Measurements from ENCODE around the gene PDE4D.

The PDE4D gene

DNA sequence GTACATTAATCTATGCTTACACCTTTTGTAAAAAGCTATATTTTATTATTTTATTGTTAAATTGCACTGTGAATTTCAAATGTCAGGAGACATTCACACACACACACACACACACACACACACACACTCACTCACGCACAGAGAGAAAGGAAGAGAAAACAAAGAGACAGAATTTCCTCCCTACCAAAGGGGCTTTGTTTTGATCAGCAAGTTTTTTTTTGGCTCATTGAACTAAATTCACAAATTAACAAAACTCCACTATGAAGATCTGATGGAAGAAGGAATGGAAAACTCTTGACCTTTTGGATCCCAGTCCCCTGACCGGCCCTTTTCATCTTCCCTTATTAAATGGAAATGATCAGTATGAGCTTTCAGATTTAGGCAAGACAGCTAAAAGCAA is 161.2 kb downstream of the PDE4D start:
- no peak for DNase-seq

DNA sequence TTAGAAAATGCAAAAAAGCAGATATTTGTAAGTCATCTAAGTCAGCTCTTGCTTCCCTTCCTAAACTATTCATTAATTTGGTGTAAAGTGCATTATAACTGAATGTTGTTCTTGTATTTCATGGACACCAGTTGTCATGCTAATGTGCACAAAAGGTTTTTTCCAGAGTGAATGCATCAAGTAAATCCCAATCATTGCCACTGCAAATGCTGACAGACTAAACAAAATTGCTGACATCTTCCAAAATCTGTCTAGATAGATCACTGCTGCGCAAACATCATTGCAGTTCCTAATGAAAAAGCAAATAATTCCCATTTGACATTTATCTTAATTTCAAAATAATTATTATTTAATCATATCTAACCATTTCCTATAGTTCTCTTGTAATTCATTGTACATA is 161.7 kb downstream of the PDE4D start:
- DNase-seq = no peak

DNA sequence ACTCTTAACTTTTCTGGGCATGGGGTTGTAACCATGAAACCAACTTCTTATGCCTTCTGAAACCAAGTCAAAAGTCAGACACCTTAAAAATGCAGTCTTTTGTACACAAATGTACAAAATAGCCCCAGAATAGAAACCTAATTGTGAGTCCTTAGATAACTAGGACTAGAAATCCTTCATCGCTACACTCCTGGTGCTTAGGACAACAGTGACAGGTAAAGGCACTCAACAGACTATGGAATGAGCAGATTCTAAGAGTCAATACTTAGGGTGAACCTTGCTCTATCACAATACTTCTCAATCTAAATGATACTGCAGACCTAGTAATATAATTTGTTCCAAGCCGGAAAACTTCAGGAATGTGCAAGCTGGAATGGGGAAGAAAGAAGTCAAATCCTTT is 163.7 kb downstream of the PDE4D start:
- no peak for DNase-seq

DNA sequence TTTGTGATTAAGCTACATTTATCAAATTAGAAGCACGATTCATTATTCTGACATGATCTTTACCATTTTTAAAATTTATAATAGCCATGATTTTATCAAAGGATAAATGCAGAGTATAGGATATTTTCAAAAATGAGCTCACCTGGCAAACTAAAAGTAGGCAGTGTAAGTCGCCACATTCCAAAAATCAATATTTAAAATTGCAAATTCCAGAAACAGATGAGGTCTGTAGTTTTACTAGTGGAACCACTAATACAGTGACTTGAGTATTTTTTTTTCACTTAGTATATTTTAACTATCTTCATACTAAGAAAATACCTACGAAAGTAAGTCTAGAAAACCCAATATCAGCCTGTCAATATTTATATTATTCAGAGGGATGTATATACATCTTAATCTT is 164.2 kb downstream of the PDE4D start:
- no peak for DNase-seq

DNA sequence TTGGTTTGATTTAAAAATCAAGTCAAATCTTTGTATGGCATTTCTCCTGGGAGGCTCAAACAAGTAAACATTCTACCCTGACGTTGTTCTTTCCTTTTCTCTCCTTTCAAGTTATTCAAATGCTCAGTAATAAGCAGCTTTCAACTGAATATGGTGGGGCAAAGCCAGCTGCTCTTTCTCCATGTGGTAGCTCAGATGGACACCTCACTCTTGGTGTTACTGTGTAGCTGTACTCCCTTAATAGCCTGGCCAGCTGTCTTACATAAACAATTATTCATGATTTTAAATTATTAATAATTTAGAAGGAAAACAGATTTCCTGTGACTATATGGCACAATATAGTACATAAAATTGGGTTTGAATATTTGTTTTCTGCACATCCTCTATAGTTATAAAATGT is 165.2 kb downstream of the PDE4D start:
- no peak for DNase-seq

DNA sequence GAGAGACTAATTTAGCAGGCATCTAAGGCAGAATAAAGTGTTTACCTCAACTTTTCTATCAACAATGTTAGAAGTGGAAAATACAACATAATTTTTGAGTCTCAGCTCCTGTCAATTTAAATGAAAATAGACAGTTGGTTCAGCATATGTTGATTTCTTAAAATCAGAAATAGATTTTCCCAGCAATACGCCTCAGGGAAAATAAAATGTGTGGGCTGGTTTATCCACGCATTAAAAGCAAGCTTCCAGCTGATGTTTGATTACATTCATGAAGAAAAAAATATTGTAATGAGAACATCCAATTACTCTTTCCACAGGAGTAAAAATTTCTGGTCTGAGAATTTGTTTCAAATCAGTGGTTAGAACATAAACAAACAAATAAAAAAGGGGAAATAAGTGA is 166.3 kb downstream of the PDE4D start:
- DNase-seq = no peak

DNA sequence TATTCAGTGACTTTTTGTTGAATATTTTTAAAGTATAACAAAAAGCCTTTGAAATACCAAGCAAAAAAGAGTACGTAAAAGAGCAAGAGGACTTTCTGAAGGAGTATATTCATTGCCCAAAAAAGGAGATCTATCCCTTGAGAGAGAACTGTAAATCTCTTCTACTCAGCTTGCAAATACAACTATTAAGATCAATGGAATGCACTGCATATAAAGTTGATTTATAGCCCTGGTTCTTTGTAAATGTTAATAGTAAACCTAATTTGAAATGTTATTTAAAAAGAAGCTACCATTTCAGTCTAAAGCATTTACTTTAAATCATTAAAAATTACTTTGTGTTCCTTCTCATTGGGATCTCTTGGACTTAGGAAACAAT is 168.1 kb downstream of the PDE4D start:
- DNase-seq = no peak

DNA sequence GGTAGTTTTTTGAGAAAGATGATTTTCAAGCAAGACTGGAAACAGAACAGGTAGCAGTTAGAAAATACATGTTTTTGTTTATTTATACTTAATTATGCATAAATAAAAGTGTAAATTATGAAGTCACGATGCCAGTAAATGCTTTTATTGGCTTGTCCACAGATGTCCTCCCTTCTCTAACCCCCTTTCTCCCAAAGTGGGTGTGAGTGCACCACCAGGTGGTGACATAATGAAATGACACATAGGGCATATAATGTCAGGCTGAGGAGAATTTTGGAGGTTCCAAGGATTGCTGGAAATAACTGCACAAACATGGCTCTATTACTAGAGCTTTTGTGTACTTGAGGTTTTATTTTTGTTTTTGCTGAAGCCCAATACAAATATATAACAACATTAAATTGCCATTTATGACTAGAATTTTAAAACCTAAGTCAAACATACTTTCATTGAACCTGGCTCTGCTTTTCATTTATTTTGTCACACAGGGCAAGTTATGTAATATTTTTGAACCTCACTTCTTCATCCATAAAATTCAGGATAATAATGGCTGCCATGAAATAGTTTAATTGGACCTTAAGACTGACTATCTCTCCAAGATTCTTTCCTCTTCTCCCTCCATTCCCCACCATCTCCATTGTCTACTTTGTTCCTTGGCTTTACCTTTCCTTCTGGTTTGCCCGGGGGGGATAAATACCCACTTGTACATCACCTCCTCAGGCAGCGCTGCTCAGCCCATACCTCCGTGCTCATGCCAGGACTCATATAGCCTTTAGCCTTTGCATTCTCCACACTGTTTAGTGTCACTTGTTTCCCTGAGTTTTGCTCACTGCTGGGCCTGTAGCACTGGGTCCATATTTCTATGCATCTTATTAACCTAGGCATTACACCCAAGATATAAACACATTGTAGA is 168.8 kb downstream of the PDE4D start:
- peak; percentile 21 for DNase-seq

DNA sequence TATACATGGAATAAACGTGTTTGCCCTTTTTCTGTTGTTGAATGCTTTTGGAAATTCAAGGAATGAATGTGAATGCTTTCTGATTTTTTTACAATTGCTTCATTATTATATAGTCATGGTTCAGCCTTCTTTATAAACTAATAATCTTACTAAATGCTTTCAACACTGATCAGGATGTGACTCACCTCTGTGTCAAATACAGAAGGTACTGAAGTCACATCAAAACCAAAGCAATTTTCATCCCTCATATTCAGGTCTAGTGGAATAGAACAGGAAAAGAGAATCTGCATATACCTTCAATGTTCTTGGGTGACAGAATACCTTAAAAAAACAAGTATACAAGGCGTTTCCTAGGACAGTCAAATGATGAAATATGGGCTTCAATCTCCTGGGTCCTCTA is 170.7 kb downstream of the PDE4D start:
- no peak for DNase-seq

DNA sequence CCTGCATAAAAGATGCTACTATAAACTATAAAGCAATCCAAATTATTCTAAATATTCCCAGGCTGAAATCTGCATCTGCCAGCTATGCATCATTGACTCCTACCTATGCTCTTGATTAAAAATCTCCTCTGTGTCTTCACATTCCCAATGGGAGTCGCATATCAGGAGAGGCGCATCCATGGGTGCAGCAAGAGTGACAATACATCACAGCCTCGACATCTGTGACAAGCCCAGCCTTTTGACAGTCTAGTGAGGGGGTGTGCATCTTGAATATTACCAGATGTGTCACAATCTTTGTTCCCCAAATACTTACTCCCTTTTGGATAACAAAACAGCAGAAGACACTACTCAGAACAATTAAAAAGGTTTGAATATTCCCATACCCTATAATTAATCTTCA is 171.8 kb downstream of the PDE4D start:
- no peak for DNase-seq

DNA sequence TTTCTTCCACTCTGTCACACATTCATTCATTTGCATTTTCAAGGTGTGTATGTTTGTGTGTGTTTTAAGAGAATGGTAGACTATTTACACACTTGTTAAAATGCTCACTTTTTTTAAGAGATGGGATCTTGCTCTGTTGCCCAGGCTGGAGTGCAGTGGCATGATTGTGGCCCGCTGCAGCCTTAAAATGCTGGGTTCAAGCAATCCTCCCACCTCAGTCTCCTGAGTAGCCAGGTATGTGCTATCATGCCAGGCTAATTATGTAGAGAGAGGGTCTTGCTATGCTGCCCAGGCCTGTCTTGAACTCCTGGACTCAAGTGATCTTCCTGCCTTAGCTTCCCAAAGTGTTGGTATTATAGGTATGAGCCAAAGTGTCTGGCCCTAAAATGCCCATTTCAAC is 173.5 kb downstream of the PDE4D start:
- DNase-seq = no peak

DNA sequence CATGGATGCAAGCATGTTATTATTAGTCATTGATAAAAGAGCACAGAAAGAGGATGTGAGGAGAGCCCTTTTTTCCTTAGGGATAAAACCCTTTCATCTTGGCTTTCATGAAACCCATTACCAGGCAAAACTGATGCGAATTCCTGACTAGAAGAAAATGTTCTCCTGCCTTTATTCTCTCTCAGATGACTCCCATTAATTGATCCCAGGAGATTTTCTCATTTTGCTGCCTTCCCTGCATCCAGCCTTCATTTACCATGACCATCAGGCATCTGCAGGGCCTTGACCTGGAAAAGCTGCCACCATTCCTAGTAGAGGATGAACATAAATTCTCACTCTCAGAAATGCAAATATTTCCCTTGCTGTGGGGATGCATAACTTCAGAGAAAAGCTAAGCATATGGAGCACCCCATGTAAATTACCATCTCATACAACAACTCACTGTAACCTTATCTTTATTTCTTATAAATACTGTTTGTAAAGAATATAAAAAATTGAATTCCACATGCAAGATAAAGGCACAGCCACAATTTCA is 176.5 kb downstream of the PDE4D start:
- no peak for DNase-seq

DNA sequence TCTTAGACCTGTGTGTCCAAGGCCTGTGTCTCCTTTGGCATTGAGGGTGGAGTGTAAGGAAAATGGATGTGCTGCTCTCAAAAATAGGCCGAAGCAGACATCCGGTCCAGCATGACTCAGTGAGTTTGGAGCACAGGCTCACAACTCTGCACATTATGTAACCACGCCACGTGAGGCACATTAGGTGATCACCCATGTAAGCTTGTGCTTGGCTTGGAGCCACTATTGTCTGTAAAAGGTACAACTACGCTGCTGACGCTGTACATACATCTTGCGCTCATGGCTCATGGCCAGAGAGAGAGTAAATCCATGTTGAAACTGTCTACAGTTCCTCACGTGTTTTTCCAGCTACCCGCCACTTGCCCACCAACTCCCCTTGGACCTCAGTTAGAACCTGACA is 177.5 kb downstream of the PDE4D start:
- DNase-seq = no peak

DNA sequence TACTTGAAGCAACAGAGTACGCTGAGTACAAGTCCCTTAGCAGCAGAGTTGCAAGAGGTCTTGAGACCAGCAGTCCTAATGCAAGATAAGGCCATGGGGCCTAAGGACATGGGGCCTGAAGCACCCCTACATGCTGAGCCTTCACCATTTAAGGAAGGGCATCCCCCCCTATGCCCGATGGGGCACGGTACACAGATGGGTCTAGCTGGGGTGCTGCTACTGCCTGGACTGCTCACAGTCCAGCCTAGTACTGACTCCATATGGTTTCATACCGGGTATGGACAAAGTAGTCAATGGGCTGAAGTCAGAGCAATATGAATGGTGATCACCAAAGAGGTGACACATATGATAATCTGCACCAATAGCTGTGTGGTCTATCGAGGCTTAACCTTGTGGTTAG is 178.3 kb downstream of the PDE4D start:
- no peak for DNase-seq

DNA sequence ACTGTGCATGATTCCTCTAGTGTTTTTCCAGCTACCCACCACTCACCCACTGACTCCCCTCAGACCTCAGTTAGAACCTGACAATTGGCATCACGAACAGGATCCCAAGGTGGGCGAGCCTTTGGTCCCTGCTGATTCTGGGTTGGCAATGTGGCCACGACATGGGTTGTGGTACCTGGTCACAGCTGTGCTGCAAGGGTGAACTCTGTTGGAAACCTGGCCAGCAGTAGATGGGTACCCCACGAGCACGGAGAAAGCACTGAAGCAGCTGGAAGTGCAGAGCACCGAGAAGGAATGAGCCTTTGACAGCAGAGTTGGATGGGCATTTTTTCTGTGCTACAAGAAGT is 180.1 kb downstream of the PDE4D start:
- no peak for DNase-seq

DNA sequence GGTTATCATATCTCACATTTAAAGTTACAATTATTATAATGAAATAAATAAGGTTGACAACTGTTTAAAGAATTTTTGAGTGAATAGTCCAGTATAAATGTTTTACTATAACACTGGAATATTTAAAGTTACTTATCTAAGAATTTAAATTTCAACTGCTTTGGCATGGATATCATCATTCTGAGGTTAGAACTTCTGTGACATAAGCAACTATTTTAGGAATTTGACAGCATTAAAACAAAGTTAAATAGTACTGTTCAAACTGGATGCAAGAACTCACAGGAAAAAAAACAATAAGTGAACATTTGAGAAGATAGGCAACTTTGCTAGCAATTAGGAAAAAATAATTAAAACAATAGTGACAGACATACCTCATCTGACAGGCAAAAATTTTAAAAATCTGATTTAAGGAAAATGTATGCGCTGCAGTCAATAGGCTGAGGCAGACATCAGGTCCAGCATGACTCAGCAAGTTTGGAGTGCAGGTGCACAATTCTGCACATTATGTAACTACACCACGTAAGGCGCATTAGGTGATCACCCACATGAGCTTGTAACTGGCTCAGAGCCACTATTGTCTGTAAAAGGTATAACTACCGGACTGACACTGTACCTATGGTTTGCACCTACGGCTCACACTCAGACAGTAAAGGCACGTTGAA is 180.6 kb downstream of the PDE4D start:
- no peak for DNase-seq

DNA sequence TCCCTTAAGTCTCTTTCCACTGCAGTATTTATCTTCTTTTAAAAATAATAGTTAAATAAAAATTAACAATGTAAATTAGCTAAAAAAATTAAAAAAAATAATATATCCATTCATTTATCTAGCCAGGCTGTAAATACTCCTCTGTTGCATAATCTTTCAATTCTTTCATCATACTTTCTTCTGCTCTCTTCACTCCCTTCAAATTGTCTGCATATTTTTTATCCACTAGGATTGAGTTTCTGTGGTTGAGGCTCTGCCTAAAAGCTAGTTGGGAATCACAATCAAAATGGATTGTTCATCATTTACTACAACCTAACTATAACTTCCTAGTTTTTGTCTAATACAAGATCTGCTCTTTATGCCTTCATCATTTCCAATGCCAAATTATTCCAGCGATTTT is 182.2 kb downstream of the PDE4D start:
- DNase-seq = no peak

DNA sequence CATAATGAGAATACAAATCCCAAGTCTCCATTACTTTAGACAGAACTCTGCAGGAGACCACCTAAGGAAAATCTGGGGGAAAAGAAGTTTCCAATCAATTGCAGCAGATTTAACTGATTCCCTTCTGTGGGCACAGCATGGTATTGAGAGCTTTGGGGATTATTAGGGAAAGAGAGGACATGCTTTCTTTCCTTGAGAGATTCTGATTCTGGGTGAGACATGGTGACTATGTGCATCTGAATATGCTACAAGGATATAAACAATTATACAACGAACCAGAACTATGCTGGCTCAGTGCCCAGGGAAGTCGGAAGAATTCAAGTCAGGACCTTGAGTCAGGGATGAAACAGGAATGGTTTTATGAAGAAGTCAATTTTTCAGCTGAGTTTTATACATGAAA is 183.7 kb downstream of the PDE4D start:
- peak; percentile 37 for DNase-seq

DNA sequence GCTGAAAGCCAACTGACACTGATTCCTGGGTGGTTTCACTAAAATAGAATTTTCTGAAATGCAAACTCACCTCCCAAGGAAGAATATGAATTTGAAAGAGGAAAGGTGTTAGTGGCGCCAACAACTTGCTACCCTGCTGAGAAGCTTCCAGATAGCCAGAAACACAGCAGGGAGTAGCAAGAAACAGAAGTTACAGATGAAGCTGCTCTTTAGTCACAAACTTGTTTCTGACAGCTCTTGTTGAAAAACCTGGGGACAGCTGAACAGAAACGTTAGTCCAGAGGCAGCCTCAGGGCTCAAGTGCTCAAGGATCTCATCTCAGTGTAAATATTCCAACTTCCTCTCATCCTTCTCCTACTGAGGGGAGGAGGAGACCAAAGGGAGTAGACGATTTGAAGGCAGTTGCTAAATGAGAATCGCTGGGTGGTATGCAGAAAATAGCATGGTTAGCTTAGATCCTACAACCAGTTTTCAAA is 184.1 kb downstream of the PDE4D start:
- DNase-seq = no peak

DNA sequence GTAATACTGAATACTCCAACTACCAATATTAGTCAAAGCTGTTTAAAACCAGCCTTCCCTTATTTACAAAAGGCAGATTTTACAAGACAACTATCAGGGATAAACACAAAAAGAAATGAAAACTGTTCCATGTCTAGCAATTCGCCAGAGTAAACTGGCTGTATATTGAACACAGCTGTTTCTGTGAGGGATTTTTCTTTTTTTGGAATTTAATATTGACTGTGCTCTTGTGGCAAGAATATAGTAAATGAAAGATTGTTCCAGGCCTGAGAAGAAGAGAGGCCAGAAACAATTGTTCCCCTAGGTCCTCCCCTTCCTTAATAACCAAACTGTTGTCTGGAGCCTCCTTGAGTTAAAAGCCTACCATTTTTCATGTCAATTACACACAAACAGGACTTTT is 188.6 kb downstream of the PDE4D start:
- DNase-seq = no peak

DNA sequence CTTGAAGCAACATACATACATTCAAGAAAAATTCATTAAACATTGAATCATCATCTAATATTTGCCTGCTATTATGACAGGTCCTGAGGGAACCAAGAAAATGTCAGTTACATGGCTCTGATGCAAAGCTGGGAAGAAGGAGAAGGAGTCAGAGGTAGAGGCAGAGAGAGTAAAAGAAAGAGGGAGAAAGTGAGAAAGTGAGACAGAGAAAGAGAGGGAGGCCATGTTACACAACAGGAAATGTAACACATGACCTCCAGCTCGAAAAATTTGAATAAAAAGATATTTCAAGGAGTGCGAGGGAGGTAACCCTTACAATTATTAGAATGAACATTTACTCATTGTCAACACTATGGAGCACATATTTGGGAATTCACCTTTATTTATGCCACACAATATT is 189.7 kb downstream of the PDE4D start:
- no peak for DNase-seq

DNA sequence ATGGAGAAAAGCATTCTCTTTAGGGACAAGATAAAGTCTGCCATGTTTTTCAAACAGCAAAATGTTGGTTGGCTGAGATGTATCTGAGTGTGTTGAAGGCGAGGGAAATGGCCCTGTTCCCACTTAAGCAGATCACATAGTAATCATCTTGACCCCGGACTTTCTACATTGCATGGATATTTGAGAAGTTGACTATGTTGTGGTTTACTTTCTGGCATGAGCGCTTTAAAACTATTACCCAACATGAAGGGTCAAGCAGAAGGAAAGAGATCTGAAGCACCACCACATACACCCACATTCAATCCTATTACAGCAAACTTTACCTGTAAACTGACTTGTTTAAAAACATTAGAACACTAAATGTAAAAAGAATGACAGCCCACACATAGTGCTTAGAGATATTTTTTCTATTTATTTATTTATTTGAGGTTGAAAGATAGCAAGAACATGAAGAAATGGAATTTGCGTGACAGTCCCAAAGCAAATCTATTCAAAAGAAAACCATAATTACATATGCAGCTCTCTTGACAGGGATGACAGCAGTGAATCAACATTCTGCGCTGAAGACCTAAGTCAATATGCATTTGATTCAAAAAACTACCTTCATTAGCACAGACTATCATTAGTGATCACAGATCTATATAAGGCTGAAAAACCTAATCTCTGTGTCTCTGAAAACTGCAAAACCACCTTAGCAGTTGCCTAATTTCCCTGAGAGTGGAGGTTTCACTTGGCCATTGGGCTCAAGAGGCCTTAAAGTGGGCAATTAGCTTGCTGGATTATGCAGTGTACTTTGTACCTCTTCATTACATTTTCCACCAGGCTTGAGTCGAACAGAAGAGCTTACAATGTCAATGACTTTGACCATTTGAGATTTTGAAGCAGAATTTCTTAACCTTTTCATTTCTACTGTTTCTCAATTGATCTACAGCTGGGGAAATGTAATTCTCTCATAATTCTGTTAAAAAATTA is 195.0 kb downstream of the PDE4D start:
- DNase-seq = no peak

DNA sequence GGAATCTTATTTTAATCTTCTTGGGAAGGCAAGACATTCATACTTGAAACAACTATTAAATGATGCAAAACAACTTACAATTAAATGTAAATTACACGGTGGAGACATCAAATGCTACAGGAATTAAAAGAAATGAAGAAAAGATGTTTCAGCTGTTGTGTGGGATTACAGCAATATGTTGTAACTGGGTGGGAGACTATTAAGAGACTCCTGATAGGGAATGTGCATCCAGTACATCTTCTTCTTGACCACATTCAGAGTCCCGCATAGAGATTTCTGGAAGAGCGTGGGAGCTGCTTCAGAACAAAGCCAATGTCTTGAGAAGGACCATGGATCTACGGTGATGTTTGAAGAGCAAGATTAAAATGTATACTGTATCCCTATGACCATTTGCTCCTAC is 199.1 kb downstream of the PDE4D start:
- no peak for DNase-seq
